GM13977 (cell line): ENCODE results near the gene NKD1.

Experiments
- DNase-seq: peaks from one replicate; pipeline ENCODE4 v3.0.0; 2012; ENCODE audit warnings: low spot score
- CTCF ChIP-seq: IDR thresholded peaks from 2 replicates; pipeline ENCODE4 v1.5.1; 2012; ENCODE audit warnings: mild to moderate bottlenecking, control low read depth; ENCODE audit not compliant: insufficient read depth; ENCODE audit errors: extremely low read depth, missing control alignments
- in situ Hi-C: fragments of 300-500 bp; cut with MboI; formaldehyde crosslinking; loops from one replicate; pipeline ENCODE4 v1.12.0; 2022; ENCODE audit warnings: low sequenced_read_pairs, low pct_unique_long_range_greater_than_20kb, mixed read lengths, inconsistent platforms; ENCODE audit not compliant: unreplicated experiment

NKD1 gene

GRCh38 chr16:50609471-50609870 lies 61.3 kb downstream of the NKD1 start:
- TF ChIP-seq CTCF = no peak
- DNase-seq = no peak
- in situ Hi-C loops = no loop called here

DNA sequence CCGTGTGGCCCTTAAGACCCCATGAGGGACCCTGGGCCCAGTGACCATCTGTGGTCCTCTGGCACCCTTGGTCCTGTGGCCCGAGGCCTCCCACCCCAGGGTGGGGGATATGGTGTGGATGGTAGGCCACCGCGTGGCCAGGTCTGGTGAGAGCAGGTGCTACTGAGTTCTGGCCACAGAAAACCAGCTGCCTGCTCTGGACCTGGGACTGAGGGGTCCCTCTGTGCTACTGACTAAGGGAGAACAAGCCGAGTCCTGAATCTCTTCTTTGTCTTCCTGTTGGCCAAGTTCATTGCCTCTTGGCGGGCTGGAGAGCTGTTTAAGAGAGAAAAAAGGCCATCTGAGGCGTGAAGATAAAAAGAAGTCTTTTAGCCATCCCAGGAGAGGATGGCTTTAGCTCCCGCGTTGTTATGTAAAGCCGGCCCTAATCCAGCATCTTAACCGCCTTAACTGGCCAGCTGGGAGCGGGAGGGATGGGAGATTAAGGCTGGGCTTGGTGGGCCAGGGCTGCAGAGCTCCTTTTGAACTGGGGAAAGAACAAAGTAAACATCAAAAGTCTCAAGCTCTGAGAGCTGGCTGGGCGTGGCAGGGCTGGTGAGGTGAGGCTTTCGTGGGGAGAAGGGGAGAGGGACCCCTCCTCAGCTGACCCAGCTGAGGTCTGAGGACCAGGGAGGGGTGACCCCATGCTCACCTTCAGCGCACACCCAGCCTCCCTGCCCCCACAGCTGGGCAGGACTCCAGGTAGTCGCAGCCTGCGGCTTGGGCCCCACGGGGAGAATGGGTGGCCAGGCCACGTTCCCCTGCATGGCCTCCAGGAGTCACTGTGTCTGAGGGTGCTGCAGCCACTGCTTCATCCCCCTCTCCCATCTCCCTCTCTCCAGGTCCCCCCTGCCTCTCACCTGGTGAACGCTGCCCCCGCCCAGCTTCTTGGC lies 62.4 kb downstream of the NKD1 start:
- TF ChIP-seq CTCF = no peak
- in situ Hi-C loops = no loop called here
- no peak for DNase-seq

DNA sequence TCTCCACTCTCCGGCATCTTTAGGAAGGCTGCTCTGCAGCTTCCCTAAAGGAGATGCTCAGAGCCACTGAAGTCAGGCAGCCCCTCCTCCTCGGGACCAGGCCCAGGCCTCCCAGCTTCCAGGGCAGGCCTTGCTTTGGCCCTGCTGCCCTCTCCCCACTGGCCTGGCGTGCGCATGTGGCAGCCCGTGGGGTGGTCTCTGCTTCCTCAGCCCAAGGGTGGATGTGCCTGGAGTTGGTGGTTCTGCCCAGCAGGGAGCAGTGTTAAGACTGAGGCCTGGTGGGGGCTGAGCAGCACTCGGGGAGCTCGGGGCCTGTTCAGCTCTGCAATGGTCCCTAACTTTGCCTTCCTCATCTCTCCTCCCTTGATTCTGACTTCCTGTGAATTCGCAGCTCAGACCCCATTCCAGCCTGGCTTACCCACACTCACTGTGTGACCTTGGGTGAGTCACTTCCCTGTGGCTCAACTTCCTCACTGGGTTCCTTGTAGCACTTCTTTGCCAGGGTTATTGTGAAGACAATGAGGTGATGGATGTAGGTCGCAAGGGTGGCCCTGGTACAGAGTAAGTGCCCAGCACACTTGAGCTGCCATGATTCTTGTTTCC lies 63.2 kb downstream of the NKD1 start:
- TF ChIP-seq CTCF = no peak
- DNase-seq = no peak
- in situ Hi-C loops = no loop called here

DNA sequence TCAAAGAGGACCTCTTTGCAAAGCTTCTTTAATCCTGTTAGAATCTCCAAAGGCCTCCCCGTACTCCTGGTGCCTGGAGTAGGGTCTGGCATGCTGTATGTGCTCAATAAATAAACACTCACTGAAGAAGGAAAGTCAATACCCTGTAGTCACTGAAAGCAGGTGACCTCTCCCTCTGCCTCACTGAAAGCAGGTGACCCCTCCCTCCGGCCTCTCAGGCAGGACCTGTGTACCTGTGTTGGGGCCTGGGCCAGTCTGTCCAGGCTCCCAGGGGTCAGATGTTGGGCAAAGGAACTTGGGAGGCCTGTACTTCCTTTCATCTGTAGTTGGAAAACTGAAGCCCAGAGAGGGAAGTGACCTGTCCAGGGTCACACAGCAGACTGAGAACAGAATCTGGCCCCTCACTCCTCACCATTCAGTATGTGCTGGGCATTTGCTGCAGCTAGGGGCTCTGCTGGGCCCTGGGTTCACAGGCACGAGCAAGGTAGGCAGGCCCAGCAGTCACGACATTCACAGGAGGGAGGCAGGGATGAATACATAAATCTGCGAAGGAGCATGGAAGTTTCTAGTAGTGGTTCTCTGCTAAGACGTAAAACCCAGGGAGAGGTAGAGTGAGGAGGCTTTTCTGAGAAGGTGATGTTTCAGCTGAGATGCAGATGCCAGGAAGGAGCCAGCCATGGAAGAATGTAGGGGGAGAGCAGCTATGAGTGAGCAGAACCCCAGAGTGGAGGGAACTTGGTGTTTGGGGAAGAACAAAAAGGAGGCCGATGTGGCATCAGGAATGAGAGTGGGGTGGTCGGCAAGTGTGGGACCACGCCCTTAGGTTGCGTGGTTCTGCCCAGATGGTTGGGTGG lies 64.0 kb downstream of the NKD1 start:
- DNase-seq = no peak
- TF ChIP-seq CTCF = no peak
- in situ Hi-C loops = no loop called here

DNA sequence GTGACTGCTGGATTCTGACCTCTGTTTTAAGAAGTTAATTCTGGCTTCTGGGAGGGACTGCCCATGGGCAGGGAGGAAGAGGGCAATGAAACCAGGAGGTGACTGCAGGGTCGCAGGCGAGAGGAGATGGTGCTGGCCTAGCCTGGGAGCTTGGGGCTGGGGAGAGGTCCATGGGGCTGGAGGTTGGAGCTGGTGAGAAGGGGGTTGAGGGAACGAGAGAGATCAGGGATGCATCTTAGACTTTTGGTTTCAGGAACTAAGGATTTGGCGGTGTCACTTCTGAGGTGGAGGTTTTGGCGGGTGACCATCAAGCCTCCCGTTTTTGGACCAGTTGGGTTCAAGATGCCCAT lies 64.6 kb downstream of the NKD1 start:
- DNase-seq = no peak
- in situ Hi-C loops = no loop called here
- no peak for TF ChIP-seq CTCF

DNA sequence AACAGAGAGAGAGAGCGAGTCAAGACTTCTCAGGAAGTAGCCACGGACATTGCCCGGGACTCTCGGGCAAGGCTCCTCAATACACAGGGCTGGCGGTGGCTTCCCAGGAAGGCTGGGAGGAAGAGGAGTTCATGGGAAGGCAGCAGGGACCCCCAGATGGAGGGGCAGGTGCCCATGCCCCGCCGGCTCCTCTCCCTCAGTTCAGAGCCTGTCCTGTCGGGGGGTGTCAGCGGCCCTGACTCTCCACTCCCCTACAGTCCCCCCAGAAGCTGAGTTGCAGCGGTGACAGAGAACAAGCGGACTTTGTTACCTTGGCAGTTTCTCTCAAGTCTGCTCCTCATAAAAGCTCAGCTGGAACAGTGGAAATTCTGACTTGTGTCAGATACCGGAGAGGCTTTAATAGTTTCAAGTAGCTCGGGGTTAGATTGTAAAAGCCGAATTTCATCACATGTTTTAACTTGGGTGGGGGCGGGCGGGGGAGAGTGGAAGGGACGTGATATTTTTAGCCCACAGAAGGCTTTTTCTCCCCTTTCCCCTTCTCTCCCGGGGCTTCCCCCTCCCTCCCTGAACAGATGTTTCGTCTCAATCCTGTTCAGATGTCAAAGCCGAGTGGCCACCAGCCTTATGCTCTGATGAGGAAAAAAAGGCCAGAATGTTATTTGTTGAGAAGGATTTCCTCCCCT lies 65.2 kb downstream of the NKD1 start:
- no peak for TF ChIP-seq CTCF
- in situ Hi-C loops = no loop called here
- no peak for DNase-seq
